ENCODE data around the gene SLC46A3.

The SLC46A3 gene

GRCh38 chr13:28680541-28680940 is 38.2 kb downstream of the SLC46A3 start:
- H3K4me3 ChIP-seq (ENCODE audit: low read depth, low read length) = no peak overlapping the region
- CTCF ChIA-PET = interaction anchor here (0.6 to 2.6 kb wide), 12 partner anchors 9 to 692 kb away, joined by 3 to 7 read pairs (median 3); no protein-coding TSS in a partner anchor
- no peaks in the 10 kb centered on the region for H3K4me1 ChIP-seq (ENCODE audit: control insufficient read depth, insufficient read depth, low read length)
- no peak for TF ChIP-seq ZNF19 (tag by site-specific recombination; IDR thresholded peaks at IDR 0.05; ENCODE audit: low read depth)
- no peak for TF ChIP-seq ZNF530 (tag by site-specific recombination; IDR thresholded peaks at IDR 0.05; ENCODE audit: low read depth)
- no peak for TF ChIP-seq KLF10 (tag by site-specific recombination; IDR thresholded peaks at IDR 0.05)
- no peak for TF ChIP-seq ZNF555 (tag by site-specific recombination; conservative IDR thresholded peaks at IDR 0.05)
- TF ChIP-seq ZFP41 (tag by site-specific recombination; IDR thresholded peaks at IDR 0.05; ENCODE audit: borderline replicate concordance) = no peak
- no peak for TF ChIP-seq ZNF747 (tag by site-specific recombination; IDR thresholded peaks at IDR 0.05)
- POLR2A ChIA-PET = no interaction called here
- peaks cover 15 to 41% of the 10 kb centered on the region in 2 experiments for H3K36me3 ChIP-seq (ENCODE audit: control insufficient read depth in 2 of 2, insufficient read depth in 1 of 2, low read length in 2 of 2)
- H3K27ac ChIP-seq (ENCODE audit: extremely low read depth, low read depth, low read length) = no peak overlapping the region
- no peaks in the 10 kb centered on the region for H3K9me3 ChIP-seq (ENCODE audit: control insufficient read depth, insufficient read depth, low read depth, low read length)

DNA sequence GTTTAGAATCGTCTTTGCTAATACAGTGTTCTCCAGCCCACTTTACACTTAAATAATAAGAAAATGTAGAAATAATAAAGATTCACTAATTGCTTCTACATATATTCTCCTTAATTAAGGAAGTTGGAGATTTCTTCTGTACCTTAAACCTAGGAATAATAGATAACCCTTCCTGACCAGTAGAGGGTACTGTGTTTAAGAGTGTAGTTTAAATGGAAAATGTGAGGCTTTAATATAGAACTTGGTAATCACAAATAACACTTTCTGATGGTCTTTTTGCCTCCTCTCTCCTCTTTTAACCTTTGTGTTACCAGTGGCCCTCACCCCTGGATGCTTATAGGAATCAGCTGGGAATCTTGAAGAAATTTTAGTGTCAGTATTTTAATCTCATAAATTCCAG is 39.1 kb downstream of the SLC46A3 start:
- TF ChIP-seq ZFP3 (tag by site-specific recombination; IDR thresholded peaks at IDR 0.05; ENCODE audit: low read depth) = no peak
- TF ChIP-seq ZNF248 (tag by site-specific recombination; IDR thresholded peaks at IDR 0.05) = no peak
- no peak for TF ChIP-seq ZNF18 (tag by site-specific recombination; IDR thresholded peaks at IDR 0.05)
- TF ChIP-seq ZNF274 (IDR thresholded peaks at IDR 0.05; ENCODE audit: low read length) = no peak
- no peak for TF ChIP-seq ZNF274 (tag by site-specific recombination; IDR thresholded peaks at IDR 0.05; ENCODE audit: borderline replicate concordance)
- TF ChIP-seq ZBTB26 (tag by site-specific recombination; optimal IDR thresholded peaks at IDR 0.05) = no peak
- TF ChIP-seq ZNF26 (tag by site-specific recombination; IDR thresholded peaks at IDR 0.05) = no peak
- TF ChIP-seq ZNF707 (tag by site-specific recombination; IDR thresholded peaks at IDR 0.05) = no peak
- no peak for TF ChIP-seq ZNF473 (tag by site-specific recombination; IDR thresholded peaks at IDR 0.05)
- TF ChIP-seq KLF8 (tag by site-specific recombination; IDR thresholded peaks at IDR 0.05) = no peak
- TF ChIP-seq GLI2 (tag by site-specific recombination; IDR thresholded peaks at IDR 0.05; ENCODE audit: borderline replicate concordance, low read depth) = no peak
- no peak for TF ChIP-seq RBAK (tag by site-specific recombination; IDR thresholded peaks at IDR 0.05)
- no peak for TF ChIP-seq ZNF133 (tag by site-specific recombination; IDR thresholded peaks at IDR 0.05)
- no peak for TF ChIP-seq BCL11A (tag by site-specific recombination; IDR thresholded peaks at IDR 0.05; ENCODE audit: low read depth)
- TF ChIP-seq SALL2 (tag by site-specific recombination; IDR thresholded peaks at IDR 0.05; ENCODE audit: borderline replicate concordance) = no peak
- TF ChIP-seq ZNF488 (tag by site-specific recombination; IDR thresholded peaks at IDR 0.05) = no peak
- TF ChIP-seq, protein P1, sequence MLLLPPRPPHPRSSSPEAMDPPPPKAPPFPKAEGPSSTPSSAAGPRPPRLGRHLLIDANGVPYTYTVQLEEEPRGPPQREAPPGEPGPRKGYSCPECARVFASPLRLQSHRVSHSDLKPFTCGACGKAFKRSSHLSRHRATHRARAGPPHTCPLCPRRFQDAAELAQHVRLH (tag by site-specific recombination; IDR thresholded peaks at IDR 0.05) = no peak
- no peak for TF ChIP-seq ZNF747 (tag by site-specific recombination; IDR thresholded peaks at IDR 0.05)
- no peak for TF ChIP-seq REPIN1 (tag by site-specific recombination; IDR thresholded peaks at IDR 0.05; ENCODE audit: low read depth)
- no peak for TF ChIP-seq ZNF514 (tag by site-specific recombination; IDR thresholded peaks at IDR 0.05)
- ChIA-PET POLR2A (no interaction called here), CTCF (interaction anchor here (0.6 to 2.6 kb wide), 12 partner anchors 8 to 693 kb away, joined by 3 to 7 read pairs (median 3); no protein-coding TSS in a partner anchor)
- Histone ChIP-seq H3K9me3 (ENCODE audit: control insufficient read depth, insufficient read depth, low read depth, low read length) (no peaks in the 10 kb centered on the region), H3K4me3 (ENCODE audit: low read depth, low read length) (no peak overlapping the region), H3K27ac (ENCODE audit: extremely low read depth, low read depth, low read length) (no peak overlapping the region), H3K36me3 (ENCODE audit: control insufficient read depth in 2 of 2, insufficient read depth in 1 of 2, low read length in 2 of 2) (peaks cover 18 to 50% of the 10 kb centered on the region in 2 experiments), H3K4me1 (ENCODE audit: control insufficient read depth, insufficient read depth, low read length) (no peaks in the 10 kb centered on the region)
